ENCODE data around the gene CASP2. TPM values are rescaled to one million over a fixed set of nuclear protein-coding genes. Genes with fewer than 3 reads are reported as not detected.

Gene CASP2
- total RNA-seq, 1 experiment from 2014 or later: 23.4 TPM

GRCh38 chr7:143351060-143351459 lies 62.9 kb downstream of the CASP2 start:
- no peaks in the 10 kb centered on the region for H3K79me2 ChIP-seq (ENCODE audit: low read length)
- no peak overlapping the region for H3K27ac ChIP-seq (ENCODE audit: low read length)
- no peaks in the 10 kb centered on the region for H4K20me1 ChIP-seq (ENCODE audit: insufficient read depth, low read depth, low read length)
- no peaks in the 10 kb centered on the region for H3K36me3 ChIP-seq (ENCODE audit: insufficient read depth, low read length)
- H3K9me3 ChIP-seq (ENCODE audit: low read length): no peaks in the 10 kb centered on the region
- H3K9ac ChIP-seq (ENCODE audit: low read length): no peak overlapping the region
- no peak for DNase-seq
- no peaks in the 10 kb centered on the region for H3K4me1 ChIP-seq (ENCODE audit: low read length)
- H2AFZ ChIP-seq (ENCODE audit: low read length): no peak overlapping the region
- H3K4me2 ChIP-seq (ENCODE audit: low read depth, low read length, poor library complexity, severe bottlenecking): no peak overlapping the region
- H3K4me3 ChIP-seq (ENCODE audit: low read length): no peak overlapping the region
- no peaks in the 10 kb centered on the region for H3K9me2 ChIP-seq (replicated peaks; ENCODE audit: insufficient read depth, low read length)
- H3K27me3 ChIP-seq (ENCODE audit: low read length): no peaks in the 10 kb centered on the region

DNA sequence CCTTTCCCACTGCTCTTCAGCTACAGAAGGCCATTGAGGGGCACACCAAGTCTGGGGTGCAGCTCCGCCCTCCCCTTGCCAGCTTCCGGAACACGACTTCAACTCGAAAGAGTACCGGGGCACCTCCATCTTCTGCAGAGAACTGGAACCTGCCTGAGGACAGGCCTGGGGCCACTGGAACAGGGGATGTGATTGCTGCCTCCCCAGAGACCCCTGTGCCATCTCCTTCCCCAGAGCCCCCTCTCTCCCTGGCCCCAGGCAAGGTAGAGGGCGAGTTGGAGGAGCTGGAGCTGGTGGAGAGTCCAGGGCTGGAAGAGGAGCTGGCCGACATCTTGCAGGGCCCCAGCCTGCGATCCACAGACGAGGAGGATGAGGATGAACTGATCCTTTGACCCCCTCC lies 63.4 kb downstream of the CASP2 start:
- Histone ChIP-seq H3K27ac (ENCODE audit: low read length) (no peak overlapping the region), H3K4me3 (ENCODE audit: low read length) (no peak overlapping the region), H3K4me1 (ENCODE audit: low read length) (no peaks in the 10 kb centered on the region), H3K9me3 (ENCODE audit: low read length) (no peaks in the 10 kb centered on the region), H3K79me2 (ENCODE audit: low read length) (no peaks in the 10 kb centered on the region), H3K36me3 (ENCODE audit: insufficient read depth, low read length) (no peaks in the 10 kb centered on the region), H2AFZ (ENCODE audit: low read length) (no peak overlapping the region), H4K20me1 (ENCODE audit: insufficient read depth, low read depth, low read length) (no peaks in the 10 kb centered on the region), H3K9me2 (replicated peaks; ENCODE audit: insufficient read depth, low read length) (no peaks in the 10 kb centered on the region), H3K27me3 (ENCODE audit: low read length) (no peaks in the 10 kb centered on the region), H3K9ac (ENCODE audit: low read length) (no peak overlapping the region), H3K4me2 (ENCODE audit: low read depth, low read length, poor library complexity, severe bottlenecking) (no peak overlapping the region)
- DNase-seq: no peak

DNA sequence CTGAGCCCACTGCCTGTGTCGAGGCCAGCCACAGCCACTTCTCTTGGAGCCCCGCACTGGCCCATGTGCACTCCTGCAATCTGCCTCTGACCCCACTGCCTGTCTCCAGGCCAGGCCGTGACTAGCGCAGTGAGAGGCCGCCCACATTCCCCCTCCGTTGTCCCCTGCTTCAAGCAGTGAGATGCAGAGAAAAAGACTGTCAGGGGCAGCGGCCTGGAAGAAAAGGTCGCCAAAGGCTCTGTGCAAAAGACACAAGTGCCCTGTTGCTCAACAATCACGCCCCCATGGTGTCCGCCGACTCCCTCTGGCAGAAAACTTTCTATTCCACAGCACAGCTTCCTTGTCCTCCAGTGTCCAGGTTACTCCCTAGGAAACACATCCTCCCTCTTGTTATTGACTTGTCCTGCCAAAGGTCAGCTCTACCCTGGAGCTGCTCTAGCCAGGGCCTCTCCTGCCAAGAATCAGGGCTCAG lies 64.4 kb downstream of the CASP2 start:
- Histone ChIP-seq H4K20me1 (ENCODE audit: insufficient read depth, low read depth, low read length) (no peaks in the 10 kb centered on the region), H3K36me3 (ENCODE audit: insufficient read depth, low read length) (no peaks in the 10 kb centered on the region), H3K4me1 (ENCODE audit: low read length) (no peaks in the 10 kb centered on the region), H3K4me3 (ENCODE audit: low read length) (no peak overlapping the region), H3K9ac (ENCODE audit: low read length) (no peak overlapping the region), H3K9me3 (ENCODE audit: low read length) (no peaks in the 10 kb centered on the region), H2AFZ (ENCODE audit: low read length) (no peak overlapping the region), H3K27me3 (ENCODE audit: low read length) (no peaks in the 10 kb centered on the region), H3K79me2 (ENCODE audit: low read length) (no peaks in the 10 kb centered on the region), H3K4me2 (ENCODE audit: low read depth, low read length, poor library complexity, severe bottlenecking) (no peak overlapping the region), H3K9me2 (replicated peaks; ENCODE audit: insufficient read depth, low read length) (no peaks in the 10 kb centered on the region), H3K27ac (ENCODE audit: low read length) (no peak overlapping the region)
- DNase-seq: no peak

DNA sequence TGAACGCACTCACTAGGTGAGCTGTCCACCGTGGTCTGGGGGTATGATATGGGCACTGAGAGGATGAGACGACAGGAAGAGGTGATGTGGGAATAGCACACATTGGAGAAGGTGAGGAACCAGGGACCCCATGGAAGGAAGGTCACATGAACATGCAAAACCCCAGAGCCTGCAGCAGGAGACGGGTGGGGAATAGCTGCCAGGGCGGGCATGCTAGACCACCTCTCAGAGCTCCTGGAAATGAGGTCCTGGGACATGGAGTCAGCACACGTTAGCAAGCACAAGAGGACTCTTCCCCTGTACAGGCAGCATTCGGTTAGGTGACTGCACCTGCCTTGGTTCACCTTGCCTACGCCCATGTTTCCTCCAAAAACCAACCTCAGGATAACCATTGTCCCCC lies 66.2 kb downstream of the CASP2 start:
- Histone ChIP-seq H3K9me2 (replicated peaks; ENCODE audit: insufficient read depth, low read length) (no peaks in the 10 kb centered on the region), H3K36me3 (ENCODE audit: insufficient read depth, low read length) (no peaks in the 10 kb centered on the region)

GRCh38 chr7:143354965-143355364 lies 66.8 kb downstream of the CASP2 start:
- no peaks in the 10 kb centered on the region for H3K4me1 ChIP-seq (ENCODE audit: low read length)
- H3K36me3 ChIP-seq (ENCODE audit: insufficient read depth, low read length): no peaks in the 10 kb centered on the region
- no peaks in the 10 kb centered on the region for H3K9me3 ChIP-seq (ENCODE audit: low read length)
- no peak overlapping the region for H2AFZ ChIP-seq (ENCODE audit: low read length)
- DNase-seq: no peak
- H3K79me2 ChIP-seq (ENCODE audit: low read length): no peaks in the 10 kb centered on the region
- no peaks in the 10 kb centered on the region for H3K9me2 ChIP-seq (replicated peaks; ENCODE audit: insufficient read depth, low read length)
- H3K4me2 ChIP-seq (ENCODE audit: low read depth, low read length, poor library complexity, severe bottlenecking): no peak overlapping the region
- no peaks in the 10 kb centered on the region for H3K27me3 ChIP-seq (ENCODE audit: low read length)
- H3K4me3 ChIP-seq (ENCODE audit: low read length): no peak overlapping the region
- no peaks in the 10 kb centered on the region for H4K20me1 ChIP-seq (ENCODE audit: insufficient read depth, low read depth, low read length)
- no peak overlapping the region for H3K9ac ChIP-seq (ENCODE audit: low read length)
- no peak overlapping the region for H3K27ac ChIP-seq (ENCODE audit: low read length)

More for the DNA sequence above, 66.2 kb downstream of the CASP2 start:
- no peak for DNase-seq
- Histone ChIP-seq H3K4me1 (ENCODE audit: low read length) (no peaks in the 10 kb centered on the region), H3K79me2 (ENCODE audit: low read length) (no peaks in the 10 kb centered on the region), H3K27me3 (ENCODE audit: low read length) (no peaks in the 10 kb centered on the region), H3K27ac (ENCODE audit: low read length) (no peak overlapping the region), H3K9me3 (ENCODE audit: low read length) (no peaks in the 10 kb centered on the region), H2AFZ (ENCODE audit: low read length) (no peak overlapping the region), H3K4me2 (ENCODE audit: low read depth, low read length, poor library complexity, severe bottlenecking) (no peak overlapping the region), H3K9ac (ENCODE audit: low read length) (no peak overlapping the region), H3K4me3 (ENCODE audit: low read length) (no peak overlapping the region), H4K20me1 (ENCODE audit: insufficient read depth, low read depth, low read length) (no peaks in the 10 kb centered on the region)

DNA sequence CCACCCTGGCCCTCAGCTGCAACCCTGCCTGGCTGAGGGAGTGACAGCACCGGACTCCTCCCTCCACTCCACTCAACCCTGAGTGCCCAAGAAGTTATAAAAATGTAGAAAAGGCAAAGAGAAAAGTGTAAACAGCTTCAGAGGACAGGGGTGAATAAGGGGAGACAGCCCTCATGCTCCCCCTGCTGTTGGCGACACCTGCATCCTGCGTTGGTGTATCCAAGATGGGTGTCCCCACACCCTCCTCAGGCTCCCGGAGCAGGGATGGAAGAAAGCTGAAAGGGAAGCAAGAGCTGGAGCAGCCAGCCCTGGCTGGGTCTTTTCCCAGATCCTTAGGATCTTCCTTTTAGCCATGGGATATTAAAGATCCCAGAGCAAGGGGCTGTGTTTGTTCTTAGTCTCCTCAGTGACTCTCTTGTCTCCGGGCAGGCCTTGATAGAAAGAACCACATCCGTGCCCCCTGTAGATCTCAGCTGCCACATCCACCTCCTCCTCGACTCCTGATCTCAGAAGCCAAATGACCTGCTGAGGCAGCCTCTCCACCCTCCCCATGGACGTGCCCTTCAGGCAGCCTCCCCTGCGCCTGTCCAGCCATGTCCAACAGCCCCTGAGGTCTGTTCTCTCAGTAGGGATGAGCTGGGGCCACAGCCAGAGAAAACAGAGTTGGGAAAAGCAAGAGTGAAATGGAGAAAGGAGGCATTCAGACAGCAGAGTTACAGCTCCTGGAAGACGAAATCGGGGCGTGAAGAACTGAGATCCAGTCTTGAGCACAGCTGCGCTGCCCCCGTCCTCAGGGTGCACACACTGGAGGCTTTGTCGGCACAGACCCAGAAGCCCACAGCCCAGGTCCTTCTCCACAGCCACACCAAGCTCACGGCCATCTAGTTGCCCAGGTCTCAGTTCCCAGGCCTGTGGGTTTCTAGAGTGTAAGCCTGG lies 67.6 kb downstream of the CASP2 start:
- Histone ChIP-seq H3K4me2 (ENCODE audit: low read depth, low read length, poor library complexity, severe bottlenecking) (no peak overlapping the region), H3K4me1 (ENCODE audit: low read length) (no peaks in the 10 kb centered on the region), H3K9me2 (replicated peaks; ENCODE audit: insufficient read depth, low read length) (no peaks in the 10 kb centered on the region), H3K4me3 (ENCODE audit: low read length) (no peak overlapping the region), H2AFZ (ENCODE audit: low read length) (no peak overlapping the region), H3K27me3 (ENCODE audit: low read length) (no peaks in the 10 kb centered on the region), H3K36me3 (ENCODE audit: insufficient read depth, low read length) (no peaks in the 10 kb centered on the region), H3K27ac (ENCODE audit: low read length) (no peak overlapping the region), H3K9ac (ENCODE audit: low read length) (no peak overlapping the region), H3K79me2 (ENCODE audit: low read length) (no peaks in the 10 kb centered on the region), H3K9me3 (ENCODE audit: low read length) (no peaks in the 10 kb centered on the region), H4K20me1 (ENCODE audit: insufficient read depth, low read depth, low read length) (no peaks in the 10 kb centered on the region)
- DNase-seq: peak; percentile 48

DNA sequence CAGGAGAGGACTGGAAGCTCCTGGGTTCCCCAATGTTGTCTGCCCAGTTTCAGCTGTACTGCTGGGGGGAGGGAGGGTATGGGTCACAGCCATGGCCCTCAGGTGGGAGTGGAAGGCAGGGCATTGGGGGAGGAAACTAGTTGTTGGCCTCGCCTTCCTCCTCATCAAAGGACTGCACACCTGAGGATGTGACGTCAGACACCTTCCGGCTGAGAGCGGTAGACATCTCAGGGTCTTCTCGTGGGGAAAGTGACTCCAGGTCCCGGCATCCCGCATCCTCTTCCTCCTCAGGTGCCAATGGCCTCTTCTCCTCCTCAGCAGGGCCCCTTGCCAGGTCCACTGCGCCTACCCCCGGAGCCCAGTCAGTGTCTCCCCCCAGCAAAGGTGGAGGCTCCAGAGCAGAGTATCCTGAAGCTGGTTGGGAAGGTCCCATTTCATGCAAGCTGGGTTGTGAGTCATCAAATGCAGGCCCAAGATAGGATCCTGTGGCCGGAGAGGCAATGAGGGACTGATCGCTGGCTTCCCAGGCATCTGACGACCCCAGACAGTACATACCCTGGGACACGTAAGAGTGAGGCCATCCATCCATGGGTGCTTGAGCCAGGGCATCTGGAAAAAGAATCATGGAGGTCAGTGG lies 68.4 kb downstream of the CASP2 start:
- H3K9ac ChIP-seq (ENCODE audit: low read length): no peak overlapping the region
- H2AFZ ChIP-seq (ENCODE audit: low read length): no peak overlapping the region
- no peaks in the 10 kb centered on the region for H3K79me2 ChIP-seq (ENCODE audit: low read length)
- H4K20me1 ChIP-seq (ENCODE audit: insufficient read depth, low read depth, low read length): no peaks in the 10 kb centered on the region
- H3K4me2 ChIP-seq (ENCODE audit: low read depth, low read length, poor library complexity, severe bottlenecking): no peak overlapping the region
- no peaks in the 10 kb centered on the region for H3K9me2 ChIP-seq (replicated peaks; ENCODE audit: insufficient read depth, low read length)
- no peak for DNase-seq
- no peak overlapping the region for H3K27ac ChIP-seq (ENCODE audit: low read length)
- H3K9me3 ChIP-seq (ENCODE audit: low read length): no peaks in the 10 kb centered on the region
- no peaks in the 10 kb centered on the region for H3K4me1 ChIP-seq (ENCODE audit: low read length)
- no peaks in the 10 kb centered on the region for H3K27me3 ChIP-seq (ENCODE audit: low read length)
- H3K36me3 ChIP-seq (ENCODE audit: insufficient read depth, low read length): no peaks in the 10 kb centered on the region
- no peak overlapping the region for H3K4me3 ChIP-seq (ENCODE audit: low read length)

Data from Karpas-422 (cell line).